HG03039 (cell line): ENCODE data around the gene CASS4.

ENCODE experiments used
- ATAC-seq: cut with Tn5 transposase; IDR thresholded peaks from one replicate; pipeline ENCODE4 v1.9.1; 2021; ENCODE audit warnings: mild to moderate bottlenecking, moderate library complexity; ENCODE audit not compliant: unreplicated experiment

CASS4 gene

DNA sequence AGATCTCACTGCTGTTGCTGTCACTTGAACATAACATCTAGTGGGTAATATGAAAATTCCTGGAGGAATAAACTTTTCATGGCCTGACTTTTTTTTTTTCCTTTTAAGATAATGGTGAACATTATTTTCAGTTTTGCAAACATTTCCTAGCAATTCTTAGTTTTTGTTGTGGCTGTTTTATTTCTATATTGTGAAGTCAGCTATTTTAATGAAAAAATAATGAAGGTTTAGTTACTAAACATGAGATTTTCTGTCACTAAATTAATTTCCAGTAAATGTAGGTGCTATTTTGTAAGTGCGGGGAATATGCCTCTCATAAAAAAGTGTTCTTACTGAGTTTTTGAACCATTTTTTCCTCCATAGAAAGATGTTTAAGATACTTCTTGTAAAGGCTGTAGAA is 89.1 kb downstream of the CASS4 start:
- no peak for ATAC-seq

- ATAC-seq: no peak
These were observed 91.9 kb downstream of the CASS4 start for GRCh38 chr20:56503916-56504315.

DNA sequence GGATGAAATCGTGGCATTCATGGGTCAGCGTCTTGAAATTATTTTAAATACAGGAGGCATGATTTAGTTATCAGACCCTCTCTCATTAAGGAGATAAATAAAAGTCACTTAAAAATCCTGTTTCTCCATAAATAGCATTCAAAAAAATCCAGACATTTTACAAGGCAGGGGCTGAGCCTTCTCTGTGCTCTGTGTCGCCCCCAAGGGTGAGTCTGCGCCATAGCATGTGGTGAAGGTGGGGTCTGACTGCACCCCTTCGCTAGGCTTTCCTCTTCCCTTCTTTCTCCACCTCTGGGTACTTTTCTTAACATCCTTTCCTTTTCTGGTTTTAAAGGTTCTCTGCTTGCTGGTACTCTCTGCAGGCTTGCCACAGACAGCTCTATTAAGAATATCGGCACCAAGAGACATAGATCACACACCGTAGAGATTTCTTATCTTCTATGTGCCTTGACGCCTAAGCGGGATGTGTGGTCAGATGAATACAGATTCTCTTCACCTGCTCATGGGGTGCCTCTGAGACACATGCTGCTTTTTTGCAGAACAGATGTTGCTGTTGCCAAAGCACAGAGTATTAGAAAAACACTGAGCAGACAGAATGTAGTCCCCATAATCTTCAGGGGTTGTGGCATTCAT is 92.4 kb downstream of the CASS4 start:
- ATAC-seq: no peak

- no peak for ATAC-seq
These were observed 94.0 kb downstream of the CASS4 start for GRCh38 chr20:56506103-56506502.
